A673 (cell line): ENCODE results near the gene S100A12.

ENCODE experiments used
- CTCF ChIP-seq: fragments of 300-800, 200-600 bp; sonication (generic); conservative IDR thresholded peaks from 2 replicates; pipeline ENCODE4 v1.5.1; 2017; ENCODE audit warnings: low read depth, mild to moderate bottlenecking, antibody characterized with exemption, low read length, moderate library complexity, mixed read lengths
- EZH2 ChIP-seq: fragments of 200-600 bp; sonication (generic); IDR thresholded peaks from 2 replicates; pipeline ENCODE4 v1.6.1; 2017; ENCODE audit warnings: borderline replicate concordance, low read depth, mild to moderate bottlenecking, mixed read lengths, antibody characterized with exemption, low read length; ENCODE audit not compliant: poor library complexity, severe bottlenecking

- TF ChIP-seq EZH2 = no peak
- TF ChIP-seq CTCF = no peak
Observed at GRCh38 chr1:153360592-153361479, 14.6 kb downstream of the S100A12 start.
